Mucosa of stomach (tissue), 1 donor: Measurements from ENCODE around the gene INMT.

ENCODE experiments used
- H3K27me3 ChIP-seq: one replicate; pipeline ENCODE4 v1.7.0; 2013; ENCODE audit warnings: mild to moderate bottlenecking, low read length; ENCODE audit not compliant: control insufficient read depth, insufficient read depth
- H3K36me3 ChIP-seq: one replicate; pipeline ENCODE4 v1.7.0; 2013; ENCODE audit warnings: low read length; ENCODE audit not compliant: control insufficient read depth, insufficient read depth
- H3K4me1 ChIP-seq: one replicate; pipeline ENCODE4 v1.7.0; 2013; ENCODE audit warnings: mild to moderate bottlenecking, low read length; ENCODE audit not compliant: control insufficient read depth, insufficient read depth
- H3K4me3 ChIP-seq: one replicate; pipeline ENCODE4 v1.7.0; 2013; ENCODE audit warnings: low read length
- H3K9ac ChIP-seq: one replicate; pipeline ENCODE4 v1.7.0; 2013; ENCODE audit warnings: mild to moderate bottlenecking, low read length, moderate library complexity
- H3K9me3 ChIP-seq: one replicate; pipeline ENCODE4 v1.7.0; 2013; ENCODE audit warnings: mild to moderate bottlenecking, low read length, moderate library complexity; ENCODE audit not compliant: control insufficient read depth
- donor health status: Pancreatic carcinoma.

The INMT gene

GRCh38 chr7:30760514-30761213, 8.7 kb downstream of the INMT start:
- no peaks in the 10 kb centered on the region for H3K4me1 ChIP-seq
- peaks cover 4% of the 10 kb centered on the region for H3K27me3 ChIP-seq
- no peak overlapping the region for H3K9ac ChIP-seq
- no peak overlapping the region for H3K4me3 ChIP-seq
- no peaks in the 10 kb centered on the region for H3K36me3 ChIP-seq
- H3K9me3 ChIP-seq = no peaks in the 10 kb centered on the region

- H3K4me1 ChIP-seq = no peaks in the 10 kb centered on the region
- H3K36me3 ChIP-seq = no peaks in the 10 kb centered on the region
- peaks cover 4% of the 10 kb centered on the region for H3K27me3 ChIP-seq
- no peak overlapping the region for H3K9ac ChIP-seq
- no peak overlapping the region for H3K4me3 ChIP-seq
- H3K9me3 ChIP-seq = no peaks in the 10 kb centered on the region
These were observed 9.6 kb downstream of the INMT start for GRCh38 chr7:30761214-30762156.

- H3K9ac ChIP-seq = no peak overlapping the region
- H3K36me3 ChIP-seq = no peaks in the 10 kb centered on the region
- no peaks in the 10 kb centered on the region for H3K4me1 ChIP-seq
- H3K4me3 ChIP-seq = no peak overlapping the region
- H3K9me3 ChIP-seq = no peaks in the 10 kb centered on the region
- H3K27me3 ChIP-seq = peaks cover 4% of the 10 kb centered on the region
These were observed 12.4 kb downstream of the INMT start for GRCh38 chr7:30764030-30764975.

GRCh38 chr7:30765408-30765807, 13.5 kb downstream of the INMT start:
- Histone ChIP-seq H3K9me3 (no peaks in the 10 kb centered on the region), H3K36me3 (no peaks in the 10 kb centered on the region), H3K9ac (no peak overlapping the region), H3K27me3 (no peaks in the 10 kb centered on the region), H3K4me3 (no peak overlapping the region), H3K4me1 (no peaks in the 10 kb centered on the region)

- Histone ChIP-seq H3K9me3 (no peaks in the 10 kb centered on the region), H3K36me3 (no peaks in the 10 kb centered on the region), H3K4me3 (no peak overlapping the region), H3K27me3 (no peaks in the 10 kb centered on the region), H3K9ac (peak overlapping the region; percentile 74), H3K4me1 (peaks cover 5% of the 10 kb centered on the region)
These were observed 18.9 kb downstream of the INMT start for GRCh38 chr7:30770845-30771173.

- H3K36me3 ChIP-seq = no peaks in the 10 kb centered on the region
- no peaks in the 10 kb centered on the region for H3K27me3 ChIP-seq
- peak within 1 kb of the TSS; percentile 74 for H3K9ac ChIP-seq
- no peaks in the 10 kb centered on the region for H3K9me3 ChIP-seq
- peaks cover 5% of the 10 kb centered on the region for H3K4me1 ChIP-seq
- peak within 1 kb of the TSS; percentile 57 for H3K4me3 ChIP-seq
These were observed 19.4 kb downstream of the INMT start, which contains the start of gene MINDY4 for GRCh38 chr7:30771174-30771879. TSS of gene MINDY4 (plus strand) at chr7:30771417. CDS start at chr7:30771494, 77 bp downstream.

- peaks cover 5% of the 10 kb centered on the region for H3K4me1 ChIP-seq
- H3K4me3 ChIP-seq = peak overlapping the region; percentile 57
- no peaks in the 10 kb centered on the region for H3K9me3 ChIP-seq
- no peaks in the 10 kb centered on the region for H3K27me3 ChIP-seq
- H3K36me3 ChIP-seq = no peaks in the 10 kb centered on the region
- H3K9ac ChIP-seq = peak overlapping the region; percentile 74
These were observed 20.0 kb downstream of the INMT start for GRCh38 chr7:30771880-30772425.

- Histone ChIP-seq H3K9me3 (no peaks in the 10 kb centered on the region), H3K27me3 (no peaks in the 10 kb centered on the region), H3K4me3 (no peak overlapping the region), H3K4me1 (peaks cover 5% of the 10 kb centered on the region), H3K36me3 (no peaks in the 10 kb centered on the region), H3K9ac (no peak overlapping the region)
These were observed 21.0 kb downstream of the INMT start for GRCh38 chr7:30772984-30773383.

GRCh38 chr7:30775992-30776391, 24.1 kb downstream of the INMT start:
- Histone ChIP-seq H3K36me3 (no peaks in the 10 kb centered on the region), H3K9me3 (no peaks in the 10 kb centered on the region), H3K4me1 (no peaks in the 10 kb centered on the region), H3K4me3 (no peak overlapping the region), H3K9ac (no peak overlapping the region), H3K27me3 (no peaks in the 10 kb centered on the region)

- H3K27me3 ChIP-seq = no peaks in the 10 kb centered on the region
- no peaks in the 10 kb centered on the region for H3K36me3 ChIP-seq
- H3K4me1 ChIP-seq = no peaks in the 10 kb centered on the region
- H3K9ac ChIP-seq = no peak overlapping the region
- no peak overlapping the region for H3K4me3 ChIP-seq
- no peaks in the 10 kb centered on the region for H3K9me3 ChIP-seq
These were observed 25.0 kb downstream of the INMT start for GRCh38 chr7:30776971-30777370.
